Astrocyte (in vitro differentiated cells and primary cell): ENCODE data around the gene TRIM3. TPM values are rescaled to one million over a fixed set of nuclear protein-coding genes. Genes with fewer than 3 reads are reported as not detected.

Experiments used
- DNase-seq: peaks from one replicate; pipeline ENCODE4 v3.0.0-alpha.2; 2010; ENCODE audit warnings: low read depth
- FAIRE-seq: peaks from 2 replicates; lab custom pipeline; 2011; peaks lifted over from hg19 to GRCh38; lab: Jason Lieb, UNC
- H2AFZ ChIP-seq: 2 replicates; pipeline ENCODE4 v1.6.0; 2012; ENCODE audit warnings: low read depth, low read length, inconsistent platforms
- H3K27ac ChIP-seq: 2 replicates; pipeline ENCODE4 v1.5.1; 2011; ENCODE audit warnings: low read depth, low read length, inconsistent platforms
- H3K27me3 ChIP-seq: 2 replicates; pipeline ENCODE4 v1.6.0; 2011; ENCODE audit warnings: low read length, inconsistent platforms; ENCODE audit not compliant: insufficient read depth
- H3K36me3 ChIP-seq: 2 replicates; pipeline ENCODE4 v1.5.1; 2011; ENCODE audit warnings: low read length, inconsistent platforms; ENCODE audit not compliant: insufficient read depth
- H3K4me1 ChIP-seq: 2 replicates; pipeline ENCODE4 v1.5.1; 2011; ENCODE audit warnings: low read length, inconsistent platforms; ENCODE audit not compliant: insufficient read depth
- H3K4me2 ChIP-seq: 2 replicates; pipeline ENCODE4 v1.6.0; 2012; ENCODE audit warnings: low read length, inconsistent platforms
- H3K4me3 ChIP-seq: 2 replicates; pipeline ENCODE4 v1.5.1; 2011; ENCODE audit warnings: low read depth, mild to moderate bottlenecking, low read length, inconsistent platforms; ENCODE audit not compliant: insufficient read depth
- H3K79me2 ChIP-seq: 2 replicates; pipeline ENCODE4 v1.6.0; 2012; ENCODE audit warnings: mild to moderate bottlenecking, low read length, inconsistent platforms; ENCODE audit not compliant: insufficient read depth
- H3K9ac ChIP-seq: 2 replicates; pipeline ENCODE4 v1.6.0; 2012; ENCODE audit warnings: mild to moderate bottlenecking, low read length, inconsistent platforms
- H3K9me3 ChIP-seq: 2 replicates; pipeline ENCODE4 v1.5.1; 2012; ENCODE audit warnings: low read depth, mild to moderate bottlenecking, low read length, inconsistent platforms; ENCODE audit not compliant: insufficient read depth
- H4K20me1 ChIP-seq: 2 replicates; pipeline ENCODE4 v1.6.0; 2012; ENCODE audit warnings: low read length, inconsistent platforms; ENCODE audit not compliant: insufficient read depth
- H3K27ac Mint-ChIP-seq: one replicate; pipeline ENCODE4 v1.8.0; 2021; ENCODE audit warnings: mild to moderate bottlenecking, mixed read lengths; ENCODE audit not compliant: unreplicated experiment
- H3K27me3 Mint-ChIP-seq: one replicate; pipeline ENCODE4 v1.8.0; 2021; ENCODE audit warnings: low read depth, mixed read lengths; ENCODE audit not compliant: unreplicated experiment
- H3K36me3 Mint-ChIP-seq: one replicate; pipeline ENCODE4 v1.8.0; 2021; ENCODE audit warnings: low read depth, mixed read lengths; ENCODE audit not compliant: unreplicated experiment
- H3K4me1 Mint-ChIP-seq: one replicate; pipeline ENCODE4 v1.8.0; 2021; ENCODE audit warnings: low read depth, mixed read lengths; ENCODE audit not compliant: unreplicated experiment
- H3K4me3 Mint-ChIP-seq: one replicate; pipeline ENCODE4 v1.8.0; 2021; ENCODE audit warnings: mild to moderate bottlenecking, moderate library complexity, mixed read lengths; ENCODE audit not compliant: unreplicated experiment
- H3K9me3 Mint-ChIP-seq: one replicate; pipeline ENCODE4 v1.8.0; 2021; ENCODE audit warnings: mild to moderate bottlenecking, mixed read lengths; ENCODE audit not compliant: unreplicated experiment
- CTCF ChIP-seq: IDR thresholded peaks from 2 replicates; pipeline ENCODE4 v1.5.1; 2011; ENCODE audit warnings: low read depth, mild to moderate bottlenecking, inconsistent platforms, low read length, moderate library complexity; ENCODE audit not compliant: insufficient read depth
- EZH2 ChIP-seq: IDR thresholded peaks from 2 replicates; pipeline ENCODE4 v1.6.1; 2012; ENCODE audit warnings: mild to moderate bottlenecking, low read length, inconsistent platforms; ENCODE audit not compliant: insufficient read depth
- total RNA-seq: library from RNA; stranded (reverse); gene quantifications from 2 replicates; pipeline ENCODE4 v1.2.1, GENCODE V29; 2021

The TRIM3 gene
- total RNA-seq, 1 donor from 2014 or later, result 25.4 TPM

- no peak overlapping the region for H3K4me3 Mint-ChIP-seq
- Histone ChIP-seq H3K27me3 (no peaks in the 10 kb centered on the region), H3K9me3 (no peaks in the 10 kb centered on the region), H3K4me1 (no peaks in the 10 kb centered on the region), H4K20me1 (no peaks in the 10 kb centered on the region), H3K4me2 (no peak overlapping the region), H3K9ac (no peak overlapping the region), H3K27ac (no peak overlapping the region), H3K36me3 (no peaks in the 10 kb centered on the region), H3K79me2 (no peaks in the 10 kb centered on the region), H2AFZ (no peak overlapping the region), H3K4me3 (no peak overlapping the region)
- H3K36me3 Mint-ChIP-seq, result peaks cover 2% of the 10 kb centered on the region
- no peak for FAIRE-seq
- no peak for DNase-seq
- H3K4me1 Mint-ChIP-seq, result peaks cover 6% of the 10 kb centered on the region
- no peaks in the 10 kb centered on the region for H3K9me3 Mint-ChIP-seq
- no peak overlapping the region for H3K27ac Mint-ChIP-seq
- H3K27me3 Mint-ChIP-seq, result peaks cover 6% of the 10 kb centered on the region
- no peak for TF ChIP-seq EZH2
- no peak for TF ChIP-seq CTCF
Measured at GRCh38 chr11:6437423-6437822, 36.3 kb downstream of the TRIM3 start.

GRCh38 chr11:6433998-6434660, 39.6 kb downstream of the TRIM3 start:
- no peak overlapping the region for H3K27ac Mint-ChIP-seq

More at GRCh38 chr11:6433998-6434660, 39.6 kb downstream of the TRIM3 start:
- Histone ChIP-seq H3K27me3 (no peaks in the 10 kb centered on the region), H3K27ac (no peak overlapping the region), H3K79me2 (no peaks in the 10 kb centered on the region), H3K4me2 (no peak overlapping the region), H2AFZ (no peak overlapping the region), H3K4me1 (no peaks in the 10 kb centered on the region), H3K9me3 (no peaks in the 10 kb centered on the region), H3K9ac (no peak overlapping the region), H4K20me1 (no peaks in the 10 kb centered on the region), H3K4me3 (no peak overlapping the region), H3K36me3 (no peaks in the 10 kb centered on the region)
- Mint-ChIP-seq H3K36me3 (peaks cover 2% of the 10 kb centered on the region), H3K9me3 (no peaks in the 10 kb centered on the region), H3K4me3 (no peak overlapping the region), H3K27me3 (peaks cover 8% of the 10 kb centered on the region), H3K4me1 (peaks cover 4% of the 10 kb centered on the region)
- TF ChIP-seq CTCF (no peak), EZH2 (no peak)
- no peak for DNase-seq
- FAIRE-seq, result no peak
